ENCODE measurements around the gene SHC1.

The SHC1 gene

DNA sequence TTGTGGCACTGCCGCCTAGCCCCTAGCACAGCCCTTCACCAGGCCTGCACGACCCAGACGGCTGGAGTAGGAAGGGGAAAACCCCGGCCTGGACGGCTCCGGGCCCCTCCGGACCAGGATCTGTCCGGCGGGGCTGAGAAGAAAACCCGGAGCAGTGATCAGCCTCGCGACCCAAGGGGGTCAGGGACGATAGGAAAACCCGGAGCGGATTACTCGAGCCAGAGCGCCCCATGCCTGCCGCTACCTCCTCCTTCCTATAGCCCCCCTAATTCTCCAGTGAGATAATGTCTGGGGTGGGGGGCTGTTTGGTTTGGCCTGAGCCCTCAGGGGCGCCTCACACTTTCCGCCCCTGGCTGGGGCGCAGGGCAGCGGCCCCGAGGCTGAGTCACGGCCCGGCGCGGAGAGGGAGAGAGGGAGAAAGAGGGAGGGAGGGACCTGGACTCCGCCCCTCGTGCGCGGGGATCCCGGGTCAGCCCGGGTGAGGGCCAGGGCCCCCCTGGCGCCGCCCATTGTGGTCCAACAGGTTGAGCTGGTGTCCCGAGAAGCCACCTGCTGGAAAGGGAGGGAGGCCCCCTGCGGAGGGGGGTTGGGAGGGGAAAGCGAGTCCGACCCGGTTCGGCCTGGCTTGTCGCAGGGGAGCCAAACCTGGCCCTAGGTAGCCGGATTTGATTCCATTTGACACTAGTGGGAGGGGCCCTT lies 30.3 kb upstream of the SHC1 start (continued):
- TF ChIP-seq, protein P1, sequence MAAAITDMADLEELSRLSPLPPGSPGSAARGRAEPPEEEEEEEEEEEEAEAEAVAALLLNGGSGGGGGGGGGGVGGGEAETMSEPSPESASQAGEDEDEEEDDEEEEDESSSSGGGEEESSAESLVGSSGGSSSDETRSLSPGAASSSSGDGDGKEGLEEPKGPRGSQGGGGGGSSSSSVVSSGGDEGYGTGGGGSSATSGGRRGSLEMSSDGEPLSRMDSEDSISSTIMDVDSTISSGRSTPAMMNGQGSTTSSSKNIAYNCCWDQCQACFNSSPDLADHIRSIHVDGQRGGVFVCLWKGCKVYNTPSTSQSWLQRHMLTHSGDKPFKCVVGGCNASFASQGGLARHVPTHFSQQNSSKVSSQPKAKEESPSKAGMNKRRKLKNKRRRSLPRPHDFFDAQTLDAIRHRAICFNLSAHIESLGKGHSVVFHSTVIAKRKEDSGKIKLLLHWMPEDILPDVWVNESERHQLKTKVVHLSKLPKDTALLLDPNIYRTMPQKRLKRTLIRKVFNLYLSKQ (tag by site-specific recombination; IDR thresholded peaks at IDR 0.05; ENCODE audit: borderline replicate concordance) = no peak
- TF ChIP-seq, protein P2, sequence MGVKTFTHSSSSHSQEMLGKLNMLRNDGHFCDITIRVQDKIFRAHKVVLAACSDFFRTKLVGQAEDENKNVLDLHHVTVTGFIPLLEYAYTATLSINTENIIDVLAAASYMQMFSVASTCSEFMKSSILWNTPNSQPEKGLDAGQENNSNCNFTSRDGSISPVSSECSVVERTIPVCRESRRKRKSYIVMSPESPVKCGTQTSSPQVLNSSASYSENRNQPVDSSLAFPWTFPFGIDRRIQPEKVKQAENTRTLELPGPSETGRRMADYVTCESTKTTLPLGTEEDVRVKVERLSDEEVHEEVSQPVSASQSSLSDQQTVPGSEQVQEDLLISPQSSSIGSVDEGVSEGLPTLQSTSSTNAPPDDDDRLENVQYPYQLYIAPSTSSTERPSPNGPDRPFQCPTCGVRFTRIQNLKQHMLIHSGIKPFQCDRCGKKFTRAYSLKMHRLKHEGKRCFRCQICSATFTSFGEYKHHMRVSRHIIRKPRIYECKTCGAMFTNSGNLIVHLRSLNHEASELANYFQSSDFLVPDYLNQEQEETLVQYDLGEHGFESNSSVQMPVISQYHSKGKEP (tag by site-specific recombination; IDR thresholded peaks at IDR 0.05) = peak; percentile 79; the same call in 1 of the 2 replicates
- TF ChIP-seq ZNF623 (tag by site-specific recombination; IDR thresholded peaks at IDR 0.05) (peak; percentile 55), KLF7 (tag by site-specific recombination; IDR thresholded peaks at IDR 0.05; ENCODE audit: borderline replicate concordance) (peak; percentile 96), ZNF311 (tag by site-specific recombination; IDR thresholded peaks at IDR 0.05; ENCODE audit: borderline replicate concordance) (no peak), MYNN (tag by site-specific recombination; IDR thresholded peaks at IDR 0.05; ENCODE audit: borderline replicate concordance) (no peak; the same call in 1 of the 2 replicates), ZNF48 (tag by site-specific recombination; IDR thresholded peaks at IDR 0.05) (no peak), ZNF571 (tag by site-specific recombination; IDR thresholded peaks at IDR 0.05) (no peak), ZNF830 (tag by site-specific recombination; IDR thresholded peaks at IDR 0.05; ENCODE audit: low read depth) (no peak), ZNF426 (tag by site-specific recombination; IDR thresholded peaks at IDR 0.05) (no peak), SCRT2 (tag by site-specific recombination; IDR thresholded peaks at IDR 0.05) (peak; percentile 100), FEZF1 (tag by site-specific recombination; IDR thresholded peaks at IDR 0.05) (peak; percentile 33; the same call in 1 of the 2 replicates), EGR2 (tag by site-specific recombination; IDR thresholded peaks at IDR 0.05; ENCODE audit: low read depth) (peak; percentile 51; the same call in 1 of the 2 replicates), ZNF184 (tag by site-specific recombination; IDR thresholded peaks at IDR 0.05) (peak; percentile 94), HOXC10 (CRISPR knock-in tag; IDR thresholded peaks at IDR 0.05) (no peak), ZNF354C (tag by site-specific recombination; IDR thresholded peaks at IDR 0.05; ENCODE audit: borderline replicate concordance, low read depth) (no peak), ZNF16 (tag by site-specific recombination; IDR thresholded peaks at IDR 0.05; ENCODE audit: low read depth) (no peak), ZNF654 (tag by site-specific recombination; IDR thresholded peaks at IDR 0.05; ENCODE audit: low read depth) (no peak), ZNF121 (tag by site-specific recombination; IDR thresholded peaks at IDR 0.05) (no peak), ZNF211 (tag by site-specific recombination; IDR thresholded peaks at IDR 0.05; ENCODE audit: low read depth) (no peak), ZNF747 (tag by site-specific recombination; IDR thresholded peaks at IDR 0.05) (no peak), ZNF202 (tag by site-specific recombination; IDR thresholded peaks at IDR 0.05; ENCODE audit: borderline replicate concordance) (no peak), GLIS1 (tag by site-specific recombination; IDR thresholded peaks at IDR 0.05) (peak; percentile 98), ZBTB21 (tag by site-specific recombination; IDR thresholded peaks at IDR 0.05) (peak; percentile 82), ZNF561 (tag by site-specific recombination; IDR thresholded peaks at IDR 0.05; ENCODE audit: borderline replicate concordance) (peak; percentile 99), ZNF664 (tag by site-specific recombination; IDR thresholded peaks at IDR 0.05) (no peak), ZNF548 (tag by site-specific recombination; IDR thresholded peaks at IDR 0.05) (no peak), ZNF791 (tag by site-specific recombination; IDR thresholded peaks at IDR 0.05) (no peak)
- TF ChIP-seq, protein P3, sequence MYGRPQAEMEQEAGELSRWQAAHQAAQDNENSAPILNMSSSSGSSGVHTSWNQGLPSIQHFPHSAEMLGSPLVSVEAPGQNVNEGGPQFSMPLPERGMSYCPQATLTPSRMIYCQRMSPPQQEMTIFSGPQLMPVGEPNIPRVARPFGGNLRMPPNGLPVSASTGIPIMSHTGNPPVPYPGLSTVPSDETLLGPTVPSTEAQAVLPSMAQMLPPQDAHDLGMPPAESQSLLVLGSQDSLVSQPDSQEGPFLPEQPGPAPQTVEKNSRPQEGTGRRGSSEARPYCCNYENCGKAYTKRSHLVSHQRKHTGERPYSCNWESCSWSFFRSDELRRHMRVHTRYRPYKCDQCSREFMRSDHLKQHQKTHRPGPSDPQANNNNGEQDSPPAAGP (tag by site-specific recombination; IDR thresholded peaks at IDR 0.05) = peak; percentile 96
- TF ChIP-seq, protein P4, sequence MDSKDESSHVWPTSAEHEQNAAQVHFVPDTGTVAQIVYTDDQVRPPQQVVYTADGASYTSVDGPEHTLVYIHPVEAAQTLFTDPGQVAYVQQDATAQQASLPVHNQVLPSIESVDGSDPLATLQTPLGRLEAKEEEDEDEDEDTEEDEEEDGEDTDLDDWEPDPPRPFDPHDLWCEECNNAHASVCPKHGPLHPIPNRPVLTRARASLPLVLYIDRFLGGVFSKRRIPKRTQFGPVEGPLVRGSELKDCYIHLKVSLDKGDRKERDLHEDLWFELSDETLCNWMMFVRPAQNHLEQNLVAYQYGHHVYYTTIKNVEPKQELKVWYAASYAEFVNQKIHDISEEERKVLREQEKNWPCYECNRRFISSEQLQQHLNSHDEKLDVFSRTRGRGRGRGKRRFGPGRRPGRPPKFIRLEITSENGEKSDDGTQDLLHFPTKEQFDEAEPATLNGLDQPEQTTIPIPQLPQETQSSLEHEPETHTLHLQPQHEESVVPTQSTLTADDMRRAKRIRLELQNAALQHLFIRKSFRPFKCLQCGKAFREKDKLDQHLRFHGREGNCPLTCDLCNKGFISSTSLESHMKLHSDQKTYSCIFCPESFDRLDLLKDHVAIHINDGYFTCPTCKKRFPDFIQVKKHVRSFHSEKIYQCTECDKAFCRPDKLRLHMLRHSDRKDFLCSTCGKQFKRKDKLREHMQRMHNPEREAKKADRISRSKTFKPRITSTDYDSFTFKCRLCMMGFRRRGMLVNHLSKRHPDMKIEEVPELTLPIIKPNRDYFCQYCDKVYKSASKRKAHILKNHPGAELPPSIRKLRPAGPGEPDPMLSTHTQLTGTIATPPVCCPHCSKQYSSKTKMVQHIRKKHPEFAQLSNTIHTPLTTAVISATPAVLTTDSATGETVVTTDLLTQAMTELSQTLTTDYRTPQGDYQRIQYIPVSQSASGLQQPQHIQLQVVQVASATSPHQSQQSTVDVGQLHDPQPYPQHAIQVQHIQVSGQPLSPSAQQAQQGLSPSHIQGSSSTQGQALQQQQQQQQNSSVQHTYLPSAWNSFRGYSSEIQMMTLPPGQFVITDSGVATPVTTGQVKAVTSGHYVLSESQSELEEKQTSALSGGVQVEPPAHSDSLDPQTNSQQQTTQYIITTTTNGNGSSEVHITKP (tag by site-specific recombination; IDR thresholded peaks at IDR 0.05) = peak; percentile 94
- TF ChIP-seq, protein P5, sequence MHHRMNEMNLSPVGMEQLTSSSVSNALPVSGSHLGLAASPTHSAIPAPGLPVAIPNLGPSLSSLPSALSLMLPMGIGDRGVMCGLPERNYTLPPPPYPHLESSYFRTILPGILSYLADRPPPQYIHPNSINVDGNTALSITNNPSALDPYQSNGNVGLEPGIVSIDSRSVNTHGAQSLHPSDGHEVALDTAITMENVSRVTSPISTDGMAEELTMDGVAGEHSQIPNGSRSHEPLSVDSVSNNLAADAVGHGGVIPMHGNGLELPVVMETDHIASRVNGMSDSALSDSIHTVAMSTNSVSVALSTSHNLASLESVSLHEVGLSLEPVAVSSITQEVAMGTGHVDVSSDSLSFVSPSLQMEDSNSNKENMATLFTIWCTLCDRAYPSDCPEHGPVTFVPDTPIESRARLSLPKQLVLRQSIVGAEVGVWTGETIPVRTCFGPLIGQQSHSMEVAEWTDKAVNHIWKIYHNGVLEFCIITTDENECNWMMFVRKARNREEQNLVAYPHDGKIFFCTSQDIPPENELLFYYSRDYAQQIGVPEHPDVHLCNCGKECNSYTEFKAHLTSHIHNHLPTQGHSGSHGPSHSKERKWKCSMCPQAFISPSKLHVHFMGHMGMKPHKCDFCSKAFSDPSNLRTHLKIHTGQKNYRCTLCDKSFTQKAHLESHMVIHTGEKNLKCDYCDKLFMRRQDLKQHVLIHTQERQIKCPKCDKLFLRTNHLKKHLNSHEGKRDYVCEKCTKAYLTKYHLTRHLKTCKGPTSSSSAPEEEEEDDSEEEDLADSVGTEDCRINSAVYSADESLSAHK (tag by site-specific recombination; IDR thresholded peaks at IDR 0.05) = peak; percentile 80

All from HEK293 (cell line).